Coronary artery (tissue), 2 donors: ENCODE data around the gene EDEM1.
A peak's percentile ranks its signal among the peaks of the same experiment; 100 is the strongest.
"Not testable (repeated sequence)": the region's sequence is repeated elsewhere in the genome, so short reads cannot be mapped to it uniquely, and the experiment has no call there.

Experiments
- DNase-seq: peaks from one replicate; pipeline ENCODE4 v3.0.0-alpha.2; 2017; ENCODE audit warnings: low spot score
- H3K27ac ChIP-seq, 2 donors: fragments of 200-600 bp; sonication (generic); one replicate each; pipeline ENCODE4 v1.5.1; 2016 to 2019
- H3K4me3 ChIP-seq: fragments of 200-600 bp; sonication (generic); 2 replicates; pipeline ENCODE4 v1.5.1; 2016; ENCODE audit warnings: mild to moderate bottlenecking, moderate library complexity
- CTCF ChIP-seq: fragments of 200-600 bp; sonication (generic); IDR thresholded peaks from one replicate; pipeline ENCODE4 v1.5.1; 2019; ENCODE audit warnings: antibody characterized with exemption

The EDEM1 gene

GRCh38 chr3:5170975-5171374, 16.5 kb upstream of the EDEM1 start:
- TF ChIP-seq CTCF: no peak
- H3K4me3 ChIP-seq: no peak overlapping the region
- DNase-seq: no peak
- H3K27ac ChIP-seq: no peak overlapping the region

DNA sequence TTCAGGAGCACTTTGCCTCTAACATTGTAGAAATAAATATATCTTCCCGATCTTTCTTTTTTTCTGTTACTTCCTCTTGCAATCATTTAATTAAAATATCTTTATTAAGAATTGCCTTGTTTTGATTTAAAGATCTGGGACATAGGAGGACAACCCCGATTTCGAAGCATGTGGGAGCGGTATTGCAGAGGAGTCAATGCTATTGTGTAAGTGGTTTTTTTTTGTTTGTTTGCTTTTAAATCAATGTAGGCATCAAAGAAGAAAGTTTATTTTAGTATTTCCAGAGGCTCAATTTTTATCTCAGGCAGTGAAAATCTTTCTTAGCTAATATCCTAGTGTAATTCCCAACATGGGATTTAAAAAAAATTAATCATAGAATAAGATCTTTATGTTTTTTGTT, 15.5 kb upstream of the EDEM1 start:
- no peak overlapping the region for H3K4me3 ChIP-seq
- no peak for TF ChIP-seq CTCF
- no peak for DNase-seq
- H3K27ac ChIP-seq: no peak overlapping the region

DNA sequence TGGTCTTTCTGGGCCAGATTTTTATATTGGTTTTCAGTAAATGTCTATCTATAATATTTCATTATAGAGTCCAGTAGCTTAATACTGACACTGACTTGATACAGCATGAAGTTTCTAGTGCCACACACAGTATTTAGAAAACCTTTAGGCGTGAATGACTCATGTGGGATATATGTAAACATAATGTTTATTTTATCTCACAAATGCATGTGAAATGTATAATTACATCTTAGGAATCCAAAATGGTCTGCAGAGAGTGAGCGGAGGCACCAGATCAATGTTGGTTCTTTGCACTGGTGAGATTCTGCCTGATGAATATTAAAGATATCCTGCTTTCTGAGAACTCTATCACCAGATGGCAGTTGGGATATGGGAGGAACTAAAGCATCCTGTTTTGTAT, 8.5 kb upstream of the EDEM1 start:
- not testable (repeated sequence) for H3K4me3 ChIP-seq, H3K27ac ChIP-seq, DNase-seq

- no peak overlapping the region for H3K27ac ChIP-seq
- no peak for TF ChIP-seq CTCF
- DNase-seq: no peak
- H3K4me3 ChIP-seq: no peak overlapping the region
These were observed 5.9 kb upstream of the EDEM1 start for GRCh38 chr3:5181469-5182141.

DNA sequence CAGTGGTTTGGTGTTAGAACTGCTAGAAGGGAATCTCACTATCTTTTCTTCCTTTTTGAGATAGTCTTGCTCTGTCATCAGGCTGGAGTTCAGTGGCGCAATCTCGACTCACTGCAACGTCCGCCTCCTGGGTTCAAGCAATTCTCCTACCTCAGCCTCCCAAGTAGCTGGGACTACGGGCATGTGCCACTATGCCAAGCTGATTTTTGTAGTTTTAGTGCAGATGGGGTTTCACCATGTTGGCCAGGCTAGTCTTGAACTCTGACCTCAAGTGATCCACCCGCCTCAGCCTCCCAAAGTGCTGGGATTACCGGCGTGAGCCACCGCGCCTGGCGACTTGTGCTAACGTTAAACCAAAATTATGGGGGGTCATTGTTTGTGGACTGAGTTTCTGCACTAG, 3.8 kb upstream of the EDEM1 start:
- not testable (repeated sequence) for H3K4me3 ChIP-seq, DNase-seq, H3K27ac ChIP-seq

GRCh38 chr3:5184499-5184898, 3.0 kb upstream of the EDEM1 start:
- no peak for DNase-seq
- no peak overlapping the region for H3K27ac ChIP-seq
- no peak for TF ChIP-seq CTCF
- H3K4me3 ChIP-seq: no peak overlapping the region

DNA sequence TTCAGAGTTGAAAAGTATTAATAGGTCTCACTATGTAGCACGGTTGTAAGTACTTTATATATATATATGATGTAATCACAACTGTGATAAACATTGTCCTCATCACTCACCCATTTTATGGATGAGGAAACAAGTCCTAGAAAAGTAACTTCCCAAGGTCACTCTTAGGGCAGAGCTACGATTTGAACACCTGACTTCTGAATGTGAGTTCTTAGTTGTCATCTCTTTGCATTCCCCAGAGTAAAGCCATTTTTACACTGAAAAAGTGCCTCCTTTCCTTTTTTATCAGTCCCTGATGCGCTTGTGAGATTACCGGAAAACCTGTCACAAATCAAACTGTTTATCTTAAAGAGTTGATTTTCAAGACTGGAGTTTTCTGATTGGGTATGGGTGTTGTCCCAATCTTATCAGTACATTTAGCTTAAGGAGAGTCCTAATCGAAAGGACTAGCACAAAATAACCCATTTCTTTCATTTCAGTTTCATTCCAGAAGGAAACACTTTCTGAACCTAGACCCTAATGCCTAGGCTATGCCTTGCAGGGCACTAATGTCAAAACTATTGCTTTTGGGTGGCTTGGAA, 2.3 kb upstream of the EDEM1 start:
- no peak for TF ChIP-seq CTCF
- no peak for DNase-seq
- no peak overlapping the region for H3K27ac ChIP-seq
- H3K4me3 ChIP-seq: no peak overlapping the region

GRCh38 chr3:5186089-5186857, 1.2 kb upstream of the EDEM1 start:
- no peak for TF ChIP-seq CTCF
- peak overlapping the region; percentile 89 for H3K4me3 ChIP-seq
- DNase-seq: no peak
- H3K27ac ChIP-seq: peak overlapping the region; percentile 73 to 97
